IgD-negative memory B cell (primary cell): ENCODE measurements around the gene DOC2A. TPM values are rescaled to one million over a fixed set of nuclear protein-coding genes. Genes with fewer than 3 reads are reported as not detected.
"Not testable (repeated sequence)": the region's sequence is repeated elsewhere in the genome, so short reads cannot be mapped to it uniquely, and the experiment has no call there.

Experiments
- H3K27ac Mint-ChIP-seq, 3 donors: one replicate each; pipeline ENCODE4 v1.8.0; 2020 to 2022; ENCODE audit warnings: mild to moderate bottlenecking in 3 of 3, mixed read lengths in 3 of 3, moderate library complexity in 1 of 3
- H3K27me3 Mint-ChIP-seq: one replicate; pipeline ENCODE4 v1.8.0; 2021; ENCODE audit warnings: mixed read lengths
- H3K36me3 Mint-ChIP-seq: one replicate; pipeline ENCODE4 v1.8.0; 2020; ENCODE audit warnings: mild to moderate bottlenecking, mixed read lengths
- H3K4me1 Mint-ChIP-seq, 3 donors: one replicate each; pipeline ENCODE4 v1.8.0; 2020 to 2022; ENCODE audit warnings: mixed read lengths in 3 of 3, mild to moderate bottlenecking in 1 of 3
- H3K4me3 Mint-ChIP-seq, 4 donors: one replicate each; pipeline ENCODE4 v1.8.0; 2020 to 2022; ENCODE audit warnings: mild to moderate bottlenecking in 4 of 4, mixed read lengths in 4 of 4, moderate library complexity in 3 of 4
- H3K9me3 Mint-ChIP-seq, 3 donors: one replicate each; pipeline ENCODE4 v1.8.0; 2020 to 2021; ENCODE audit warnings: mixed read lengths in 3 of 3, mild to moderate bottlenecking in 1 of 3
- polyA plus RNA-seq: library from polyadenylated mRNA; unstranded; fragments of 300-500 nt; fragmentation: Illumina TruSeq; gene quantifications from one replicate; pipeline ENCODE4 v1.2.3, GENCODE V29; 2021

Gene DOC2A
- polyA plus RNA-seq, 1 donor from 2014 or later, result not detected

GRCh38 chr16:30032083-30032819 is 21.4 kb upstream of the DOC2A start:
- Mint-ChIP-seq H3K27ac (no peak overlapping the region), H3K4me3 (peak overlapping the region in 2 of 4 donors; percentile 67 to 74), H3K27me3 (peaks cover 63% of the 10 kb centered on the region), H3K36me3 (peaks cover 1% of the 10 kb centered on the region), H3K9me3 (no peaks in the 10 kb centered on the region), H3K4me1 (peaks cover 5 to 7% (median 5%) of the 10 kb centered on the region in 3 donors)

GRCh38 chr16:30031477-30031918 is 20.7 kb upstream of the DOC2A start:
- Mint-ChIP-seq H3K27me3 (peaks cover 66% of the 10 kb centered on the region), H3K27ac (no peak overlapping the region), H3K36me3 (peaks cover 1% of the 10 kb centered on the region), H3K9me3 (no peaks in the 10 kb centered on the region), H3K4me1 (peaks cover 5 to 7% (median 5%) of the 10 kb centered on the region in 3 donors), H3K4me3 (no peak overlapping the region)

GRCh38 chr16:30030841-30031413 is 20.1 kb upstream of the DOC2A start, which contains the start of gene TLCD3B:
Gene TLCD3B (minus strand): TSS chr16:30031271. CDS start chr16:30030527, 744 bp downstream.
- Mint-ChIP-seq H3K27ac (no peak within 1 kb of the TSS), H3K4me1 (peaks cover 5 to 7% (median 5%) of the 10 kb centered on the region in 3 donors), H3K9me3 (no peaks in the 10 kb centered on the region), H3K36me3 (peaks cover 1% of the 10 kb centered on the region), H3K27me3 (peaks cover 63% of the 10 kb centered on the region), H3K4me3 (peak within 1 kb of the TSS in 3 of 4 donors; percentile 27 to 84 (median 67))

- no peak overlapping the region for H3K27ac Mint-ChIP-seq
- peaks cover 5 to 6% (median 5%) of the 10 kb centered on the region in 3 donors for H3K4me1 Mint-ChIP-seq
- H3K9me3 Mint-ChIP-seq, result no peaks in the 10 kb centered on the region
- peaks cover 62% of the 10 kb centered on the region for H3K27me3 Mint-ChIP-seq
- H3K4me3 Mint-ChIP-seq, result peak overlapping the region in 2 of 4 donors; percentile 27 to 84
- peaks cover 1% of the 10 kb centered on the region for H3K36me3 Mint-ChIP-seq
Measured at GRCh38 chr16:30030011-30030685, 19.3 kb upstream of the DOC2A start.

GRCh38 chr16:30028438-30029076 is 17.7 kb upstream of the DOC2A start:
- H3K36me3 Mint-ChIP-seq, result peaks cover 1% of the 10 kb centered on the region
- H3K9me3 Mint-ChIP-seq, result no peaks in the 10 kb centered on the region
- H3K4me3 Mint-ChIP-seq, result no peak overlapping the region
- peaks cover 5 to 6% (median 5%) of the 10 kb centered on the region in 3 donors for H3K4me1 Mint-ChIP-seq
- H3K27ac Mint-ChIP-seq, result no peak overlapping the region
- peaks cover 52% of the 10 kb centered on the region for H3K27me3 Mint-ChIP-seq

- Mint-ChIP-seq H3K27me3 (peaks cover 48% of the 10 kb centered on the region), H3K9me3 (no peaks in the 10 kb centered on the region), H3K36me3 (peaks cover 1% of the 10 kb centered on the region), H3K4me1 (peaks cover 5 to 6% (median 5%) of the 10 kb centered on the region in 3 donors), H3K4me3 (no peak overlapping the region), H3K27ac (no peak overlapping the region)
Measured at GRCh38 chr16:30027588-30028437, 17.0 kb upstream of the DOC2A start.

GRCh38 chr16:30026449-30026848 is 15.6 kb upstream of the DOC2A start:
- peaks cover 40% of the 10 kb centered on the region for H3K27me3 Mint-ChIP-seq
- no peak overlapping the region for H3K27ac Mint-ChIP-seq
- H3K9me3 Mint-ChIP-seq, result no peaks in the 10 kb centered on the region
- no peak overlapping the region for H3K4me3 Mint-ChIP-seq
- peaks cover 0 to 4% (median 1%) of the 10 kb centered on the region in 3 donors for H3K4me1 Mint-ChIP-seq
- peaks cover 1% of the 10 kb centered on the region for H3K36me3 Mint-ChIP-seq

GRCh38 chr16:30025574-30025973 is 14.7 kb upstream of the DOC2A start:
- no peak overlapping the region for H3K27ac Mint-ChIP-seq
- peaks cover 38% of the 10 kb centered on the region for H3K27me3 Mint-ChIP-seq
- peaks cover 0 to 7% (median 4%) of the 10 kb centered on the region in 3 donors for H3K4me1 Mint-ChIP-seq
- H3K9me3 Mint-ChIP-seq, result no peaks in the 10 kb centered on the region
- peaks cover 1% of the 10 kb centered on the region for H3K36me3 Mint-ChIP-seq
- no peak overlapping the region for H3K4me3 Mint-ChIP-seq

GRCh38 chr16:30025156-30025555 is 14.3 kb upstream of the DOC2A start:
- no peak overlapping the region for H3K4me3 Mint-ChIP-seq
- peaks cover 0 to 5% (median 4%) of the 10 kb centered on the region in 3 donors for H3K4me1 Mint-ChIP-seq
- H3K27me3 Mint-ChIP-seq, result peaks cover 36% of the 10 kb centered on the region
- H3K9me3 Mint-ChIP-seq, result no peaks in the 10 kb centered on the region
- H3K36me3 Mint-ChIP-seq, result peaks cover 1% of the 10 kb centered on the region
- H3K27ac Mint-ChIP-seq, result no peak overlapping the region

- peaks cover 29% of the 10 kb centered on the region for H3K27me3 Mint-ChIP-seq
- H3K4me1 Mint-ChIP-seq, result peaks cover 0 to 4% (median 3%) of the 10 kb centered on the region in 3 donors
- H3K4me3 Mint-ChIP-seq, result no peak overlapping the region
- peaks cover 1% of the 10 kb centered on the region for H3K36me3 Mint-ChIP-seq
- H3K9me3 Mint-ChIP-seq, result no peaks in the 10 kb centered on the region
- no peak overlapping the region for H3K27ac Mint-ChIP-seq
Measured at GRCh38 chr16:30024451-30024850, 13.6 kb upstream of the DOC2A start.

GRCh38 chr16:30023586-30023985 is 12.8 kb upstream of the DOC2A start:
- Mint-ChIP-seq H3K4me1 (peaks cover 0 to 4% (median 3%) of the 10 kb centered on the region in 3 donors), H3K27ac (no peak overlapping the region), H3K27me3 (peaks cover 22% of the 10 kb centered on the region), H3K36me3 (peaks cover 1% of the 10 kb centered on the region), H3K4me3 (no peak overlapping the region), H3K9me3 (no peaks in the 10 kb centered on the region)

GRCh38 chr16:30022887-30023286 is 12.1 kb upstream of the DOC2A start, which contains the start of gene C16orf92:
Gene C16orf92 (plus strand): TSS chr16:30023198. CDS start chr16:30023341, 143 bp downstream.
- peaks cover 21% of the 10 kb centered on the region for H3K27me3 Mint-ChIP-seq
- no peaks in the 10 kb centered on the region for H3K9me3 Mint-ChIP-seq
- H3K4me3 Mint-ChIP-seq, result peak within 1 kb of the TSS in 1 of 4 donors; percentile 37
- peaks cover under 1% of the 10 kb centered on the region for H3K36me3 Mint-ChIP-seq
- no peak within 1 kb of the TSS for H3K27ac Mint-ChIP-seq
- peaks cover 0 to 4% (median 3%) of the 10 kb centered on the region in 3 donors for H3K4me1 Mint-ChIP-seq

- H3K4me1 Mint-ChIP-seq, result peaks cover 0 to 4% (median 3%) of the 10 kb centered on the region in 3 donors
- H3K36me3 Mint-ChIP-seq, result no peaks in the 10 kb centered on the region
- H3K27ac Mint-ChIP-seq, result no peak overlapping the region
- H3K4me3 Mint-ChIP-seq, result peak overlapping the region in 1 of 4 donors; percentile 5
- H3K9me3 Mint-ChIP-seq, result no peaks in the 10 kb centered on the region
- H3K27me3 Mint-ChIP-seq, result peaks cover 3% of the 10 kb centered on the region
Measured at GRCh38 chr16:30018731-30019158, 7.9 kb upstream of the DOC2A start.

- H3K36me3 Mint-ChIP-seq, H3K27ac Mint-ChIP-seq, H3K27me3 Mint-ChIP-seq, H3K9me3 Mint-ChIP-seq, H3K4me1 Mint-ChIP-seq, H3K4me3 Mint-ChIP-seq: not testable (repeated sequence)
Measured at GRCh38 chr16:30017937-30018336, 7.1 kb upstream of the DOC2A start.
